Myocyte (in vitro differentiated cells): ENCODE measurements around the gene COX7A1. TPM values are rescaled to one million over a fixed set of nuclear protein-coding genes. Genes with fewer than 3 reads are reported as not detected.

Experiments used
- DNase-seq: peaks from one replicate; pipeline ENCODE4 v3.0.0-alpha.2; 2012; ENCODE audit warnings: low read depth
- total RNA-seq: library from RNA; depleted of rRNA; stranded (reverse); fragments of >200 nt; gene quantifications from 2 replicates; pipeline ENCODE4 v1.2.3, GENCODE V29; 2014

Gene COX7A1
- total RNA-seq, 1 donor from 2014 or later: not detected

DNA sequence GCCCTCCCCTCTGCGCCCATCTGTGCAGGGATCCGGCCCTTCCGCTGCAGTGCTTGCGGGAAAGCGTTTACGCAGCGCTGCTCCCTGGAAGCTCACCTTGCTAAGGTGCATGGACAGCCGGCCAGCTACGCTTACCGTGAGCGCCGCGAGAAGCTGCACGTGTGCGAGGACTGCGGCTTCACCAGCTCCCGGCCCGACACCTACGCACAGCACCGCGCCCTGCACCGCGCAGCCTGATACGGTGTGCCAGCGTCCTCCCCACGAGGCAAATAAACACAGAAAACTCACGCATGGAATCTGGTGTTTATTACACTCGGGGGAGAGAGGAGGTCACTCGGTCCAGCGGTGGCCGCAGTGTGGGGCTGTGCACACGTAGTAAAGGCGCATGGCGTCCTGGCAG is 38.8 kb downstream of the COX7A1 start:
- DNase-seq: no peak

- DNase-seq: no peak
Observed at GRCh38 chr19:36112678-36113077, 39.6 kb downstream of the COX7A1 start.

DNA sequence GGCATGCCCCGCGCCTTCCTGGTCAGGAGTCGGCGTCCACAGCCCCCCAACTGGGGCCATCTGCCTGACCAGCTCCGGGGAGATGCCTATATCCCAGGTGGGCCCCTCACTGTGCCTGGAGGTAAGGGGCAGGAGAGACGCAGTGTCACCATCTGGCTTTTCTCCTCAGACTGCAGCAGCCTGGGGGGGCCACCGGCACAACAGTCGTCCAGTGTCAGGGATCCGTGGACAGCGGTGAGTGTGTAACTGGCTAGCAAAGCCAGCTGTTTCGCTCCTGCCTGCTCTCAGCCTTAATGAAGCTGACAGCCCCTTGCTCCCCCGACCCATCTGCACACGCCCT is 41.1 kb downstream of the COX7A1 start:
- no peak for DNase-seq

- DNase-seq: no peak
Observed at GRCh38 chr19:36110487-36111199, 41.6 kb downstream of the COX7A1 start, which contains the start of gene OVOL3. OVOL3 (plus strand) TSS chr19:36111143; CDS start chr19:36111203, 60 bp downstream.

DNA sequence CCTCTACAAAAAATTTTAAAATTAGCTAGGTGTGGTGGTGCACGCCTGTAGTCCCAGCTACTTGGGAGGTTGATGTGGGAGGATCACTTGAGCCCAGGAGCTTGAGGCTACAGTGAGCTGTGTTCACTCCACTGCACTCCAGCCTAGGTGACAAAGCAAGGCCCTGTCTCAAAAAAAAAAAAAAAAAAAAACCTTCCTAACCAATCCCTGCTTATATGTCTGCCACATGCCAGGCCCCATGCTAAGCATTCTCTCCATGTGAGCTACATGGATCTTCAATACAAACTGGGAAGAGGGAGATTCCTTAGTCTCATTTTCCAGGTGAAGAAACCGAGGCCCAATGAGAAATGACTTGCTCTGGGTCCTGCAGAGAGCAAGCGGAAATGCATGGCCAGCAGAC is 43.6 kb downstream of the COX7A1 start:
- DNase-seq: no peak

DNA sequence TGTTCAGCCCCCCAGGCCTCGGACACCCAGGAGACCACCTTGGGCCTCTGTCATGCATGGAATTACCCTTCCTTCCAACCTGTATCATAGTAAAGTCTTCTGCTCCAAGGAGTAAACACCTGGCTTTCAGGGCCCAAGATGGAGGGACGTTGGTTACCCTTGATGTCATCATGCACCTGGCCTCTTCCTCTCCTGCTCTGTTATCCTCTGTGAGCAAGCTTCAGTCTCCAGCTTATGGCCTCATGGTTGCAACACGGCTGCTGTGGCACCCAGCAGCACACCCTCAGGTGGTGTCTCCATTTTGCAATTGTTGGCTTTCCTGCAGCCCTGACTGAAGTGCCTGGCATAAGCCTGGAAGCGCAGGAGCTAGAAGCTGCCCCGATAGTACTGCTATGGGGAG is 45.3 kb downstream of the COX7A1 start:
- DNase-seq: no peak

DNA sequence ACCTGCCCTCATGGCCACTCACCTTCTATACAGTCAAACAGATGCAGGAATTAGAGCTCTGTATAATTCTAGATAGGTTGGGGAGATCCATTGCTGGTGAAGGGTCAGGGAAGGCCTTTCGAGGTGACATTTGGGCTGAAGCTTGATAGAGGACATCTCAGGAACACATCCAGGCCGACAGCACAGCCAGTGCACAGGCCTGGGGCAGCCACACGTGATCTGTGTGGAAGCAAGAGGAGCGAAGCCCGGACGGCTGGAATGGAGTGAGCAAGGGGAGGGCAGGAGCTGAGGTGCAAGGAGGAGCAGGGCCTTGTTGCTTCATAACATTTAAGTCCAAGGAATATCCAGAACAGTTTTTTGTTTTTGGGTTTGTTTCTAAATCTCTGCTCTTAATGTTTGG is 45.8 kb downstream of the COX7A1 start:
- no peak for DNase-seq

DNA sequence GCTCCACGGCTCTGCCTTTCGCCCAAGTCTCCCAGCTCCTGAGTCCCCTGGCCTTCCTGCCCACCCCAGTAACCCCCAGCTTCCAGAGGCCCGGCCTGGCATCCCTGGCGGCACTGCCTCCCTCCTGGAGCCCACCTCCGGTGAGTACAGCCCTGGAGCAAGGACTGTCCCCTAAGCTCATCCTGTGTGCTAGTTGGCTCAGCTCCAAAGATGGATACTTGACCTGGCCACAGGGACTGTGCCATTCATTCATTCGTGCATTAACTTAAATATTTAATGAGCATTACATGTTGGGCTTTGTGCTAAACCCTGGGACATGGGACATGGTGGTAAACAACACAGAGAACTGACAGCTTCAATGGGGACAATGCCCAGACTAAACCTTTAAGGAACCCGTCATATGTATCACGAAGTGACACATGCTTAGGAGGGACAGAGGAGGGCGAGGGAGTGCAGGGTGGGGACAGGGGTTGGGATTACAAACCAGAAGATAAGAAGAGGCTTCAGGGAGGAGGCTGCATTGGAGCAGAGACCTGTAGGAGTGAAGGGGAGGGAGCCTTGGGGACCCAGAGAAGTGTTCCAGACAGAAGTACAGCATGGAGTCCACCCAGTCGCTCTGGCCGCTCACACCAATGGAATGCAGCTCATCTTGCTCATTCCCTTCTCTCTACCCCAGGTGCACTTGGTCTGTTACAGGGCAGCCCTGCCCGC is 48.2 kb downstream of the COX7A1 start:
- no peak for DNase-seq

DNA sequence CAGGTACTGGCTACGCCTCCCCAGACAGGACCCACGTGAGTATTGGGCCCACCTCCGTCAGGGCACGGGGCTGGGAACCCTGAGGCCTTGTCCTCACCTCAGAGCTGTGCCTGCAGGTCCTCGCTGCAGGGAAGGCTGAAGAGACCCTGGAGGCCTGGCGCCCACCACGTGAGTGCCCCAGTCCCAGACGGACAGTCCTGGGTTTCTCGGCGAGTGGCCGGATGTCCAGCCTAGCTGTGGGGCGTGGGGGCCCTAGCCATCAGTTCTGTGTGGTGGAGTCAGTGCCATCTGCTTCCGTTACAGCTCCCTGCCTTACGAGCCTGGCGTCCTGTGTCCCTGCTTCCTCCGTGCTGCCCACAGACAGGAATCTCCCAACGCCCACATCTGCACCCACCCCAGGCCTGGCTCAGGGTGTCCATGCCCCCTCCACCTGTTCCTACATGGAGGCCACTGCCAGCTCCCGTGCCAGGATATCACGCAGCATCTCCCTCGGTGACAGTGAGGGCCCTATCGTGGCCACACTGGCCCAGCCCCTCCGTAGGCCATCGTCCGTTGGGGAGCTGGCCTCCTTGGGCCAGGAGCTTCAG is 49.1 kb downstream of the COX7A1 start:
- no peak for DNase-seq

GRCh38 chr19:36101550-36102327 is 50.5 kb downstream of the COX7A1 start:
- no peak for DNase-seq

Other genes starting within 250 kb of the COX7A1 start
- gene HCST, start 249.9 kb downstream of the COX7A1 start, total RNA-seq: not detected in 2 replicates
- not detected in 2 replicates for gene TYROBP, start 244.2 kb downstream of the COX7A1 start, total RNA-seq
- gene LRFN3, start 216.1 kb downstream of the COX7A1 start, total RNA-seq: 5.3 and 8.3 TPM in 2 replicates
- 30.2 and 48.0 TPM in 2 replicates for gene SDHAF1, start 157.3 kb downstream of the COX7A1 start, total RNA-seq
- not detected in 2 replicates for gene SYNE4, start 143.6 kb downstream of the COX7A1 start, total RNA-seq
- gene ALKBH6, start 138.2 kb downstream of the COX7A1 start, total RNA-seq: 18.2 and 33.9 TPM in 2 replicates
- gene CLIP3, start 119.6 kb downstream of the COX7A1 start, total RNA-seq: 4.9 and 7.6 TPM in 2 replicates
- 14.4 and 16.0 TPM in 2 replicates for gene THAP8, start 98.2 kb downstream of the COX7A1 start, total RNA-seq
- 1.6 and 5.3 TPM in 2 replicates for gene WDR62, start 97.5 kb downstream of the COX7A1 start, total RNA-seq
- gene OVOL3, start 41.3 kb downstream of the COX7A1 start, total RNA-seq: not detected in 2 replicates
- 71.6 and 72.6 TPM in 2 replicates for gene POLR2I, start 37.6 kb downstream of the COX7A1 start, total RNA-seq
- gene TBCB, start 37.0 kb downstream of the COX7A1 start, total RNA-seq: 168 and 196 TPM in 2 replicates
- gene CAPNS1, start 12.4 kb downstream of the COX7A1 start, total RNA-seq: 375 and 398 TPM in 2 replicates
- 3.5 and 4.9 TPM in 2 replicates for gene ZNF565, start 62.2 kb upstream of the COX7A1 start, total RNA-seq
- 133 and 134 TPM in 2 replicates for gene ZNF146, start 62.7 kb upstream of the COX7A1 start, total RNA-seq
- gene ZFP14, start 226.8 kb upstream of the COX7A1 start, total RNA-seq: 2.5 and 4.8 TPM in 2 replicates